Measurements from ENCODE around the gene REEP2.

- no peak for TF ChIP-seq CTCF (IDR thresholded peaks at IDR 0.05)
- TF ChIP-seq POLR2A (IDR thresholded peaks at IDR 0.05): no peak
- no peak for TF ChIP-seq POLR2AphosphoS5 (IDR thresholded peaks at IDR 0.05; ENCODE audit: insufficient read depth in 1 of 2, low read depth in 1 of 2)
Measured at GRCh38 chr5:138466125-138466899, 27.5 kb downstream of the REEP2 start.

Measured in vagina (tissue), 2 donors.